NCI-H69 (cell line): Measurements from ENCODE around the gene STK36.
A peak's percentile ranks its signal among the peaks of the same experiment; 100 is the strongest.

Experiments used
- DNase-seq: peaks from one replicate; lab custom pipeline; 2025; lab: John Stamatoyannopoulos, UW

STK36 gene, protein sequence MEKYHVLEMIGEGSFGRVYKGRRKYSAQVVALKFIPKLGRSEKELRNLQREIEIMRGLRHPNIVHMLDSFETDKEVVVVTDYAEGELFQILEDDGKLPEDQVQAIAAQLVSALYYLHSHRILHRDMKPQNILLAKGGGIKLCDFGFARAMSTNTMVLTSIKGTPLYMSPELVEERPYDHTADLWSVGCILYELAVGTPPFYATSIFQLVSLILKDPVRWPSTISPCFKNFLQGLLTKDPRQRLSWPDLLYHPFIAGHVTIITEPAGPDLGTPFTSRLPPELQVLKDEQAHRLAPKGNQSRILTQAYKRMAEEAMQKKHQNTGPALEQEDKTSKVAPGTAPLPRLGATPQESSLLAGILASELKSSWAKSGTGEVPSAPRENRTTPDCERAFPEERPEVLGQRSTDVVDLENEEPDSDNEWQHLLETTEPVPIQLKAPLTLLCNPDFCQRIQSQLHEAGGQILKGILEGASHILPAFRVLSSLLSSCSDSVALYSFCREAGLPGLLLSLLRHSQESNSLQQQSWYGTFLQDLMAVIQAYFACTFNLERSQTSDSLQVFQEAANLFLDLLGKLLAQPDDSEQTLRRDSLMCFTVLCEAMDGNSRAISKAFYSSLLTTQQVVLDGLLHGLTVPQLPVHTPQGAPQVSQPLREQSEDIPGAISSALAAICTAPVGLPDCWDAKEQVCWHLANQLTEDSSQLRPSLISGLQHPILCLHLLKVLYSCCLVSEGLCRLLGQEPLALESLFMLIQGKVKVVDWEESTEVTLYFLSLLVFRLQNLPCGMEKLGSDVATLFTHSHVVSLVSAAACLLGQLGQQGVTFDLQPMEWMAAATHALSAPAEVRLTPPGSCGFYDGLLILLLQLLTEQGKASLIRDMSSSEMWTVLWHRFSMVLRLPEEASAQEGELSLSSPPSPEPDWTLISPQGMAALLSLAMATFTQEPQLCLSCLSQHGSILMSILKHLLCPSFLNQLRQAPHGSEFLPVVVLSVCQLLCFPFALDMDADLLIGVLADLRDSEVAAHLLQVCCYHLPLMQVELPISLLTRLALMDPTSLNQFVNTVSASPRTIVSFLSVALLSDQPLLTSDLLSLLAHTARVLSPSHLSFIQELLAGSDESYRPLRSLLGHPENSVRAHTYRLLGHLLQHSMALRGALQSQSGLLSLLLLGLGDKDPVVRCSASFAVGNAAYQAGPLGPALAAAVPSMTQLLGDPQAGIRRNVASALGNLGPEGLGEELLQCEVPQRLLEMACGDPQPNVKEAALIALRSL (N-terminal part only)

GRCh38 chr2:218671654-218672566 is at the start of gene STK36, which contains the start of gene RNF25:
TSS of gene STK36 (plus strand) at chr2:218672086. CDS start at chr2:218672830, 744 bp downstream.
TSS of gene RNF25 (minus strand) at chr2:218672002. CDS start at chr2:218671970, 32 bp downstream.
- DNase-seq, result peak; percentile 87

DNA sequence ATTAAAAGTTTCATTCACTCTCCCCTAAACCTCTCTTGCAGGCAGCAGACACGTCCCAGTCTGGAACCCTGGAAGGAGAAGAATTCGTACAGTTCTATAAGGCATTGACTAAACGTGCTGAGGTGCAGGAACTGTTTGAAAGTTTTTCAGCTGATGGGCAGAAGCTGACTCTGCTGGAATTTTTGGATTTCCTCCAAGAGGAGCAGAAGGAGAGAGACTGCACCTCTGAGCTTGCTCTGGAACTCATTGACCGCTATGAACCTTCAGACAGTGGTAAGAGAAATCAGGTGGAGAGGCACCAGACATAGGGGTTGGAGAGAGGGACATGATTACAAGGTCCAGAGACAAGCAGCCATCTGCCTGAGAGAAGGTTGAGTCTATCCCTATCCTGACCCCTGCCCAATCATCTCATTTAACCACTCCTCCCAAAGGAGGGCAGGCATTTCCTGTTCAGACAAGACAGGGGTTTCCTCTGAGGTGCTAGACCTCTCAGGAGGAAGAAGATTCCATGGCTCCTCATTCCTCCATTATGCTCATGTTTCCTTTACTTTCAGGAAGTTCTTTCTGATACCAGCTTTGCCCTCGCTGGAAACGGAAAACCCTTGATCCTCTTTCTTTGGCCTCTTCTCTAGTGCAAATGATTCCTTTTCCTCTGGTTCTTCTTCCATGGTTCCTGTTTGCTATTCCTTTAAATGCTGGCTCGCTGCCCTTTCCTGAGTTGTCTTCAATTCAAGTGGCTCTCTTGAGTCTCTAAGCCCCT is 49.1 kb upstream of the STK36 start:
- DNase-seq, result no peak

- no peak for DNase-seq
Measured at GRCh38 chr2:218623366-218623705, 48.5 kb upstream of the STK36 start.

- no peak for DNase-seq
Measured at GRCh38 chr2:218626369-218626768, 45.5 kb upstream of the STK36 start.

GRCh38 chr2:218627939-218628338 is 43.9 kb upstream of the STK36 start:
- DNase-seq, result no peak

DNA sequence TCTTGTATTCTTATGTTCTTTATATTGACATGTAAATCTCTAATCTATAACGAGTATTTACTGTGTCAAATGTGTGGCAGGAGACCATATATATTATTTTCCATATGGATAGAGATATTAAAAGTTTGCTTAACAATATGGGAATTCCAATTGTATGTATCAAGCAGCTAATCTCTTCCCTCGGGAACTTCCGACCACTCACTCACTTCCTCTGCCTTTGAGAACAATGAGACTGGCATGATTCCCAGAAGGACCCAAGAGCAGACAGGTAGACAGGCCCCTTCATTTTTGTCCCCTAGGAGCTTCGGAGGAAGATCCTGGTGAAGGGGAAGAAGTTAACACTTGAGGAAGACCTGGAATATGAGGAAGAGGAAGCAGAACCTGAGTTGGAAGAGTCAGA is 40.0 kb upstream of the STK36 start:
- DNase-seq, result peak; percentile 19

GRCh38 chr2:218635719-218636118 is 36.2 kb upstream of the STK36 start:
- DNase-seq, result no peak

GRCh38 chr2:218638372-218638771 is 33.5 kb upstream of the STK36 start:
- no peak for DNase-seq

DNA sequence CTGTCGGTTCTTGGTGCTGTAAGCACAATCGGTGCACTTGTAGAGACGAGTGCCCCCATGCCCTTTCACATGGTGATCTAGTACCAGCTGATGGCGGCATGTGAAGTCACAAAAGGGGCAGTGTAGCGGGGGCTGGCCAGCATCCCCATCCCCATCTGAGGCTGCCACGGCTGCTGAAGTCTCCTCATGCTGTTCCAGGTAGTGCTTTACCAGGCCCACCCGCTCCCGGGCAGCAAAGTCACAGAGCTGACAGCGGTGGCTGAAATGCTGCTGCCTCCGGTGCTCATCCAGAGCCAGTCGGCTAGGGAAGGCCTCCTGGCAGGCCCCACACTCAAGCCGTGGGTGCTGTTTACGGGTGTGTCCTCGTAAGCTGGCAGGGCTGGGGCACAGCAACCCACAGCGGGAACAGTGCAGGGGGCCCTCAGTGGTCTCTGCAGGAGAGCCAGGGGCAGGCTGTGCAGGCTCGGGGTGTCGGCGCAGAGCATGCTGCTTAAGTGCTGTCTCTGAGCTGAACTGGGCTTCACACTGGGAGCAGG is 29.7 kb upstream of the STK36 start:
- no peak for DNase-seq

GRCh38 chr2:218642786-218643185 is 29.1 kb upstream of the STK36 start:
- no peak for DNase-seq

GRCh38 chr2:218643751-218644310 is 28.1 kb upstream of the STK36 start:
- no peak for DNase-seq

DNA sequence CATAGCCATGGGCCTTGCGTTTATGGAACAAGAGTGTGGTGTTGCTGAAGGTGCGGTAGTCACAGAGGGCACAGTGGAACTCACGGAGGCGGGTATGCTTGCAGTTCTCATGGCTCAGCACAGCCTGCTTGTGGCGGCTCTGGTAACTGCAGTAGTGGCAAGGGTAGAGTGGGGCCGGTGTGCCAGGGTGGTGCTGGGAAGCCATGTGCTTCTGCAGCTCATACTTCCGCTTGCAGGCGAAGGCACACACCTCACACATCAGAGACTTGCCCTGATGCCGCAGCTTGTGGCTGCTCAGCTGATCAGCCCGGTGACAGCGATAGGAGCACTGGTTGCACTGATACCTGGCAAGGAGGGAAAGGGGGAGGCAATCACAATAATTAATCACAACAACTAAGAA is 27.2 kb upstream of the STK36 start:
- DNase-seq, result no peak

GRCh38 chr2:218645126-218645525 is 26.8 kb upstream of the STK36 start:
- no peak for DNase-seq

GRCh38 chr2:218648088-218648786 is 23.6 kb upstream of the STK36 start:
- peak; percentile 33 for DNase-seq

GRCh38 chr2:218648787-218649100 is 23.1 kb upstream of the STK36 start:
- no peak for DNase-seq

DNA sequence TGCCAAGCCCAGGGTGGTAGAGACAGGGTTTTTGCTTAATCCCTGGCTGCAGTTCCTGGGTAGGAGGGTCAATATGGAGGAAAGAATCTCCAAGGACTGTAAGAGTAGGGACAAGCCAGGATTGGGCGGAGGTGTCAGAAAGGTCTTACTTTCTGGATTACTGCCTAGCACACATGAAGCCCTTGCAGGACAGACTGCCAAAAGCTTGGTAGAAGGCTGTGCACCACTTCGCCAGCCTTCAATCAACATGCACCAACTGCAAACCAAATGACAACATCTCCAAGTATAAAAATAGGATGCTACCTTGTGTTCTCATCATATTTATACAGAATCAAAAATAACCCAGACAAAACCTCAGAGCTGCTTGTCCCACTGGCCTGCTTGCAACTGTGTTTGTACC is 16.1 kb upstream of the STK36 start:
- DNase-seq, result no peak

DNA sequence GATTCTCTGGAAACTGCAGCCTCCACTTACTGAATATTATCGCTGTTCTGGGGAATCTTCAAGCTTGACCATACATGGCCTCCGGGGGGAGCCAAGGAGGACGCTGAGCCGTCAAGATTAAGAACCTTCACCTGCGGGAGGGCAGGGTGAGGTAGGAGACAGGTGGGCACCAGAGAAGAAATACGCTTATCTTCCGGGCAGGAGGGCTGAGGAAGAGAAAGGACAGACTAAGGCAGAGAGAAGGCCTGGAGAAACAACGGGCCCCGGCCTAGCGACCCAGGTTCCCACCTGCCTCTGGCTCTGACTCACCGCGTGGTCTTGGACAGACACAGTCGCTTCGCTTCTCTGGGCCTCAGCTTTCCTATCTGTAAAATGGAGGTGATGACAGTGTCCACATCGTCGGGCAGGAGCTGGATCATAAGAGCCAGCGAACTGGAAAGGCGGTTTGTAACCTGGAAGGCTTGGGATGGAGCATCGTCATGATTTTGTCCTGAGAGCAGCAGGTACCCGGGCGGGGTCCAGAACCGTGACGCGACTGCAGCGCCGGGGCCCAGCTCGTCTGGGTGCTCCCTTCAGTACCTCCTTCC is 13.1 kb upstream of the STK36 start:
- DNase-seq, result peak; percentile 65

DNA sequence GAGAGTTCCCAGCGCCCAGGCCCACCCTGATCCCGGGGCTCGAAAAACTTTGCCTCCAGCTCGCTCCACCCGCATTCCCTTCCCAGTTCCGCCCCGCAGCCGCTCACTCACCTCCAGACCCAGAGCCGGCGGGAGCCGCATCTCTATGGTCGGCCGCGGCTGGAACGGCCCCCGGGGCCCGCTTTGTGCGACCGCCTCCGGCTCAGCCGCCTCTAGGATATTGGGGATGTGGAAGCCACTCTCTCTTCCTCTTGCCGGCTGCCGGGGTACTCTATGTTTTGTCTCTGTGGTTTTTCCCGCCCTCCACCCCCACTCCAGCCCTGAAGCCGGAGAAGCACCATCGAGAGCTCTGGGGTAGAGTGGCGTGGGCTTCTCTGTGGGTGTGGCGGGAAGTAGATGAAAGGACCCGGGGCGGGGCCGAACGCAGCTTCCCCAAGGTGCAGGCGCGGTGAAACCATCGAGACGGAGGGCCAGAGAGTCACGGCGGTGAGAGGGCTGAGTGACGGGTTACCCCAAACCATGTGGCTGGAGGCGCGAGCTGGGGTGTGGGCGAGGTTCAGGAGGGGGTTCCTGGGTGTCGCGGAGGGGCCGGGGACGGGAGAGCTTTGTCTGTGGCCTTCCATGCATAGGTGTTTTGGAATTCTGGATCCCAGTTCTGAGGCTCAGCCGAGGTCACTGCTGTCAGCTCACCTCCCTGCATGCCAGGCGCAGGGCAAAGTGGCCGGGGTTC is 12.5 kb upstream of the STK36 start, which contains the start of the genes BCS1L and ZNF142:
Gene BCS1L, plus strand, starts transcription at position 426 of the 730 bp plus-strand sequence. CDS start 1,305 bp downstream, outside the sequence.
Gene ZNF142, minus strand, starts transcription at position 366 of the 730 bp plus-strand sequence. CDS start 3,194 bp downstream, outside the sequence.
- peak; percentile 92 for DNase-seq
